ENCODE measurements around the gene TMEM201.

GRCh38 chr1:9595156-9595967 is 6.7 kb downstream of the TMEM201 start:
- TF ChIP-seq CTCF (conservative IDR thresholded peaks at IDR 0.05) (no peak), EZH2 (IDR thresholded peaks at IDR 0.05; ENCODE audit: low read depth) (no peak)

Data from PC-9 (cell line).